Measurements from ENCODE around the gene BACH2. TPM values are rescaled to one million over a fixed set of nuclear protein-coding genes. Genes with fewer than 3 reads are reported as not detected.
"Not testable (repeated sequence)": the region's sequence is repeated elsewhere in the genome, so short reads cannot be mapped to it uniquely, and the experiment has no call there.

Gene BACH2
- total RNA-seq, 1 donor from 2014 or later, result 1.2 TPM

DNA sequence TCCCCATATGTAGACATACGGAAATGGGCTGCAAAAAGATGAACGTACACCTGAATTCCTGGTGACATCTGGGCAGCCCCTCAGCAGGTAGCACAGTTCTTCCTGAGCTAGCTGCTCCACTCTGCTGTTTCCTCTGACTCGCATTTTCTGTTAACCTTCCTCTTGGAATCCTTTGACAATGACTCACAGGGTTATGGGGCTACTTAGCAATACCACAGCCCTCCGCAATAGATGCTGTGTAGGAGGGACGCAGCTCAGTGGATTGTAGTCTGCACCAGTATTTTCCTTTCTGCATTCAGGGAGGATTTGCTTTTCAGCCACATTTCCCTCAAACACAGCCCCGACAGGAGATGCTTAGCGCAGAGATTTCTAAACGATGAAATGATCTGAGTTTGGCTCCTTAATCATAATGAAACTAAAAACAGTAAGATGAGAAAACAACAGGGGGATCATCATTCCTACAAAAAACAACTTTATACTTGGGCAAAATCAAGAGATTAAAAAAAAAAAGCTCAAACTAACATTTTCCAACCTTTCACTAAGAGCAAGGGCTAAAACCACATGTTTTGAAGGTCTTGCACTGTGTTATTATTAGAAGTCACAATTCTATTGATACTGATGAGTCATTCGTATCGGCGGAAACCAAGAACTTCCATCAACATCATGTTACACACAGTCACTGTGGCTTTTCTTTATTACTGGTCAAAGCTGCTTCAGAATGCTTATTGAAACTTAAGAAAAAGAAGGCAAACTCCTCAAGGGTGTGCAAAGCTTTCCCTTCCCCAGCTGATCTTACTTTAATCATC is 12.2 kb downstream of the BACH2 start:
- DNase-seq (ENCODE audit: extremely low read depth, low read depth, low spot score), result peak; percentile 56

DNA sequence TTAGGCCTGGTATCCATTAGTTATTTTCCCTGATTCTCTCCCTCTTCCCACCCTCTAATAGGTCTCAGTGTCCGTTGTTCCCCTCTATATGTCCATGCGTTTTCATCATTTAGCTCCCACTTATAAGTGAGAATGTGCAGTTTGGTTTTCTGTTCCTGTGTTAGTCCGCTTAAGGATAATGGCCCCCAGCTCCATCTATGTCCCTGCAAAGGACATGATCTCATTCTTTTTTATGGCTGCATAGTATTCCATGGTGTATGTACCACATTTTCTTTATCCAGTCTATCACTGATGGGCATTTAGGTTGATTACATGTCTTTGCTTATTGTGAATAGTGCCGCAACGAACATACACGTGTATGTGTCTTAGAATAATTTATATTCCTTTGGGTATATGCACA is 14.4 kb downstream of the BACH2 start:
- DNase-seq (ENCODE audit: extremely low read depth, low read depth, low spot score), result not testable (repeated sequence)

DNA sequence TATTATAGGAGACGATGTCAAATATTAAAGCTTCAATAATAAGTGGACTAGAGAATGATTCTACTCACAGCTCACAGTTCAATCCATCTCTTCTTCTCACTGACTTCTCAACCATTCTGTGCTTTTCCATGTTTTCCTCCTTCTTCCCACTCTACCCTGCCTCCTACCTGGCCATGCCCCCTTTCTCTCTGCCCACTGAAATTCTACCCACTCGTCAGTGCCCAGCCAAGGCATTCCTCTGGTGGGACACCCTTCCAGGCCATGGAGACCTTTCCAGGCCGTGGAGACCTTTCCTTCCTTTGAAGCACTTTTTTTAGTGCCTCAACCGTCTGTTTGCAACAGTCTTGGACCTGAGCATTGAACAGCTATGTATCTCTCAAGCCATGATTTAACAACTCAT is 18.5 kb downstream of the BACH2 start:
- DNase-seq (ENCODE audit: extremely low read depth, low read depth, low spot score), result no peak

- no peak for DNase-seq (ENCODE audit: extremely low read depth, low read depth, low spot score)
Observed at GRCh38 chr6:90277302-90278011, 19.2 kb downstream of the BACH2 start.

- no peak for DNase-seq (ENCODE audit: extremely low read depth, low read depth, low spot score)
Observed at GRCh38 chr6:90274451-90275030, 22.1 kb downstream of the BACH2 start.

- DNase-seq (ENCODE audit: extremely low read depth, low read depth, low spot score), result no peak
Observed at GRCh38 chr6:90273863-90274262, 22.8 kb downstream of the BACH2 start.

GRCh38 chr6:90272895-90273294 is 23.7 kb downstream of the BACH2 start:
- no peak for DNase-seq (ENCODE audit: extremely low read depth, low read depth, low spot score)

DNA sequence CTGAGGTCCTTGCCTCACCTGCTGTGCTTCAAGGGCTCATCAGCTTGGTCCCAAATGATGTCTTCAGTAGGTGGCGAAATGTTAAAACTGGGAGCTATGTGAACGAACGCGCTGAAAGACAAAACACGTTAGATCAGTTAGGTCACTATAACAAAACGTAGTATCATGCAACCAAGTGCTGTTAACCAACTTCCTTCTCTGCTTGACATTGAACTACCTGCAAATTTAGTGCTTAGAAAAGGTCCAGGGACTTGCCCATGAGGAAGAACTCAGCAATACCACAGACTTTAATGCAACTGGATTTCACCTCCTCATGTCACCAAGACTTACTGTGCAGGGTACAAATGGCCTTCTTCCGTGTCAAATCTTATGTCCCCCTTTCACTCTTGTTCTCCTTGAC is 24.8 kb downstream of the BACH2 start:
- DNase-seq (ENCODE audit: extremely low read depth, low read depth, low spot score), result no peak

- DNase-seq (ENCODE audit: extremely low read depth, low read depth, low spot score), result no peak
Observed at GRCh38 chr6:90269334-90269733, 27.3 kb downstream of the BACH2 start.

DNA sequence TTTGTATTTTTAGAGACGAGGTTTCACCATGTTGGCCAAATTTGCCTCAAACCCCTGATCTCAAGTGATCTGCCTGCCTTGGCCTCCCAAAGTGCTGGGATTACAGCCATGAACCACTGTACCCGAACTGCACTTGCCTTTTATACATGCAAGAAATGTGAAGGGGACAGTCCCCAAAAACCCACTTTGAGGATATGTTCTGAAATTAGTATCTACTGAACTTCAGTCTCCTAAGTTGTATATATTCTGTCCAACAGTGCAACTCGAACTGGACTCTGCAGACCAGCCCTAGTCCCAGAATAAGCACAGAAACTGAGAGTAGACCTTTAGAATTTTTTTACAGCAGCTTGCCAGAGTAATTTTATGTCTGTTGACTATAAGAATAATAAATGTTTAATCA is 28.5 kb downstream of the BACH2 start:
- no peak for DNase-seq (ENCODE audit: extremely low read depth, low read depth, low spot score)

DNA sequence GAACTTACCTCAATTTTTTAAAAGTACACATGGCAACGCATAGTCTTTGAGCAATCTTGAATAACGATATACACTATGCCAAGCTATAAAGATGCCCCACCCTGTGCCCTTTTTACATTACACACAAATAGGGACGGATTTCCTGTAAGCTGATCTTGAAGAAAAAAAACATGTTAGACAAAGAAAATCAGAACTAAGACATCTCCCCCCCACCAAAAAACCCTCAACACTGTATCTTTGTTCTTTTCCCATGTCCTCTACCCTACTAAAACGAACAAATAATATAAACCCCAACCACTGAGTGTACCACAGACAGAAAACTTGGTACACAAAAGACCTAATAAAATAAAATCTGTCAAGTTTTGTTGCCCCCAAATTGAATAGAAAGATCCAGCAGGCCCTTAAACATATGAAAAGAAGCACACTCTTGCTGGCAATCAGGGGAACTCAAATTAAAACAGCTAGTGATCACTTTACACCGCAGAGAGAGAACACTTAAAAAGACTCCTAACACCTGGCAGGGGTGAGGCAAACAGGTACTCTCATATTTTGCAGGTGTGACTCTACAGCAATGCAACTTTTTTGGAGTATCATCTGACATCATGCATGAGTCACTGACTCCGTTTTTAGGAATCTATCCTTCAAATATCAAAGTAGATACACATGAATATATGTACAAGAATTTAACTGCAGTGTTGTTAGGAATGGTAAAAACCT is 29.6 kb downstream of the BACH2 start:
- no peak for DNase-seq (ENCODE audit: extremely low read depth, low read depth, low spot score)

DNA sequence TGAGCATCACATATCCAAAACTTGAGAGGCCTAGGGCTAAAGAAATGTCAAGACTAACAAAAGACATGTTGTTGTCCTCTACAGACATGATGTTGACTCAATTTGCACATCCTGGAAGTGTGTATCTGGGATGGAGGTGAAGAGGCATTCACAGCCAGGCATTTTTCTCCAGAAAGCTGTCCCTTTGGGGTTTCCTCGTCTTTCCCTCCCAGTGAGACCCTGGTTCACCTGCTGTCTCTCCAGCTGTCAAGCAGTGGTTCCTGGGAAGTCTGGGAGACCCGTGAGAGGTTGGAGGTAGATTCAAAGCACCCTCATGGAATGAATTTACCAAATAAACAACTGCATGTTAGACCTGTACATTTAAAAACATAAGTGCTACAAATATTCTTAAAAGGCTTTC is 32.1 kb downstream of the BACH2 start:
- no peak for DNase-seq (ENCODE audit: extremely low read depth, low read depth, low spot score)

- no peak for DNase-seq (ENCODE audit: extremely low read depth, low read depth, low spot score)
Observed at GRCh38 chr6:90263633-90264032, 33.0 kb downstream of the BACH2 start.

DNA sequence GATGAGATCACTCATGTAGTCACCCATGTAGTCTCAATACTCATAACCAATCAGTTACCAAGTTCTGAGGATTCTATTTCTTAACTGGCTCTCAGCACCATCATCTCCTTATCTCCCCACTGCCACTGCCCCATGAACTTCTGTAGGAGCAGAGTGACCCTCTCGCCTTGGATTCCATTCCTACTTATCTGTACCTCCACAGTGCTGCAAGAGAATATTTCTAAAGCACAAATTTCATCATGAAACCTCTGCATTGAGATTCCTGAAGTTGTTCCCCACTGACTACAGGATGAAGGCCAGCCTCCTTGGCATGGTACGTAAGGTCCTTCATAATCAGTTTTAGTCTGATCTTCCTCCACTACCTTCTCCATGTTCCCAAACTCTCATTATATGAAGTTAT is 34.8 kb downstream of the BACH2 start:
- no peak for DNase-seq (ENCODE audit: extremely low read depth, low read depth, low spot score)

- DNase-seq (ENCODE audit: extremely low read depth, low read depth, low spot score), result no peak
Observed at GRCh38 chr6:90257486-90257738, 39.2 kb downstream of the BACH2 start.

DNA sequence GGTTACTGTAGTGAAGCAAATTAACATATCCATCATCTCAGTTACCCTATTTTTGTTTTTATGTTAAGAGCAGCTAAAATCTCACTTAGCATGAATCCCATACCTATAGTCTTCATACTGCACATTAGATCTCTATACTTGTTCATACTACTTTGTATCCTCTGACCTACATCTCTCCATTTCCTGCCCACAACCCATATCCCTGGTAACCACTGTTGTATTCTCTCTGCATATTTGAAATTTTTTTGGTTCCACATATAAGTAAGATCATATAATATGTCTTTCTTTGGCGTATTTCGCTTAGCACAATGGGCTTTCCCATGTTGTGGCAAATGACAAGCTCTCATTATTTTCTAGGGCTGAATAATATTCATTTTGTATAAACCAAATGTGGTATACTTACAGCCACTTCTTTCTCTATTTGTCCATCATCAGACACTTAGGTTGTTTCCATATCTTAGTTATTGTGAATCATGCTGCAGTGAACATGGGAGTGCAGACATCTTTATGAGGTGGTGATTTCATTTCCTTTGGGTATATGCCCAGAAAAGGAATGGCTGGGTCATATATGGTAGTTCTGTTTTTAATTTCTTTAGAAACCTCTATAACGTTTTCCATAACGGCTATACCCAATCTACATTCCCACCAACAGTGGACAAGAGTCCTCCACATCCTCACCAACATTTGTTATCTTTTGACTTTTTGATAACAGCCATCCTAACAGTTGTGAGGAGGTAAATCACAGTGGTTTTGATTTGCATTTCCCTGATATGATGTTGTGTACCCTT is 39.8 kb downstream of the BACH2 start:
- DNase-seq (ENCODE audit: extremely low read depth, low read depth, low spot score), result no peak

DNA sequence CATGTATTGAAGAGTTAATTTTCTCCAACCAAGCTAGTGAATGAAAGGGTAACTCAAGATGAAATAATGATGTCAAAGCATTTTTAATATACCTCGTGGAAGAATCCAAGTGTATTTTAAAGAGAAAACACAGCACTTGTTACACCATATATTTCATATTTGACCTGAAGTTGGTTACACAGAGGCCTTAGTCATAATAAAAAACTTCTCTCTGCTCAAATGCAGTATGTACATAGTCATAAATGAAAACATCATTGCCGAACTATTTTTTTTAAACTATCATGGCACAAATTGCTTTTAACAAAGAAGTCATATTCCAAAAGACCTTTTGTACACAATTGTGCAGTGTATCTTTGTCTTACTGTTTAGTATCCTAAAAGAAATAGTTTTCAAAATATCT is 43.0 kb downstream of the BACH2 start:
- DNase-seq (ENCODE audit: extremely low read depth, low read depth, low spot score), result no peak

- DNase-seq (ENCODE audit: extremely low read depth, low read depth, low spot score), result no peak
Observed at GRCh38 chr6:90251295-90251992, 45.2 kb downstream of the BACH2 start.

DNA sequence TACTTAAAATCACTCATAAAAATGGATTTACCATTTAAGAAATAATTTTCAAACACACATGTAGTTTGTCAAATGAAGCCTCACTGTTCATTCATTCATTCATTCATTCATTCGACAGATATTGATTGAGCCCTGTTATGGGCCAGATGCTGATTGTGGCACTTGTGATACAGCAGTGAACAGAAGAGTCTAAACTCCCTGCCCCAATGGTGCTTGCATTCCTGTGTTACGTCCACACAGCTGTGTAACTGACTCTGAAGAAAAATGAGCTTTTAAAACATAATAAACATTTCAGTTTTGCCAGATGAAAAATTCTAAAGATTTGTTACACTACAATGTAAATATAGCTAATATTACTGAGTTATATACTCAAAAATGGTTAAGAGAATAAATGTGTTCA is 46.2 kb downstream of the BACH2 start:
- no peak for DNase-seq (ENCODE audit: extremely low read depth, low read depth, low spot score)

DNA sequence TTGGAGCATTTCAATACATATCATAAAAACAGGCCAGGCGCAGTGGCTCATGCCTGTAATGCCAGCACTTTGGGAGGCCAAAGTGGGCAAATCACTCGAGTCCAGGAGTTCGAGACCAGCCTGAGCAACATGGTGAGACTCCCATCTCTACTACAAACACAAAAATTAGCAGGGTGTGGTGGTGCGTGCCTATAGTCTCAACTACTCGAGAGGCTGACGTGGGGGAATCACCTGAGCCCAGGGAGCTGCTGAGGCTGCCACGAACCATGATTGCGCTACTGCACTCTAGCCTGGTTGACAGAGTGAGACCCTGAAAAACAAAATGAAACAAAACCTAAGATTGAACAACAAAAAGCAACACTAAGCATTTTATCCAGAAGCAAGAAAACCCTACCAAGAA is 47.2 kb downstream of the BACH2 start:
- no peak for DNase-seq (ENCODE audit: extremely low read depth, low read depth, low spot score)
